Activated CD8-positive, alpha-beta memory T cell treated with anti-CD3 and anti-CD28 coated beads, Interleukin-2, amount 10 ng/mL, durations not matched to agents 7 days and 5 days (primary cell): ENCODE data around the gene RC3H2. TPM values are rescaled to one million over a fixed set of nuclear protein-coding genes. Genes with fewer than 3 reads are reported as not detected.

Source experiments
- ATAC-seq: fragments of 150-1000 bp; cut with Tn5 transposase; one replicate; pipeline ENCODE4 v1.10.0; 2021; ENCODE audit warnings: moderate library complexity
- CTCF ChIA-PET: fragments of 350-600 bp; sonication (Branson Sonifier 250); formaldehyde crosslinking; loops from one replicate; lab custom pipeline; 2021; ENCODE audit warnings: antibody characterized with exemption; lab: Charles Lee
- DNase-seq: peaks from one replicate; pipeline ENCODE4 v3.0.0-alpha.2; 2020
- H3K27ac Mint-ChIP-seq: one replicate; pipeline ENCODE4 v1.8.0; 2021; ENCODE audit warnings: mild to moderate bottlenecking, mixed read lengths
- H3K27me3 Mint-ChIP-seq: one replicate; pipeline ENCODE4 v1.8.0; 2021; ENCODE audit warnings: mixed read lengths
- H3K36me3 Mint-ChIP-seq: one replicate; pipeline ENCODE4 v1.8.0; 2021; ENCODE audit warnings: mild to moderate bottlenecking, mixed read lengths
- H3K4me1 Mint-ChIP-seq: one replicate; pipeline ENCODE4 v1.8.0; 2021; ENCODE audit warnings: mixed read lengths
- H3K4me3 Mint-ChIP-seq: one replicate; pipeline ENCODE4 v1.8.0; 2021; ENCODE audit warnings: mild to moderate bottlenecking, moderate library complexity, mixed read lengths
- H3K9me3 Mint-ChIP-seq: one replicate; pipeline ENCODE4 v1.8.0; 2022; ENCODE audit warnings: low read depth, mixed read lengths
- total RNA-seq, 2 experiments: library from RNA; stranded (reverse); gene quantifications; one replicate each; pipeline ENCODE4 v1.2.3, GENCODE V29; 2021

RC3H2 gene, protein sequence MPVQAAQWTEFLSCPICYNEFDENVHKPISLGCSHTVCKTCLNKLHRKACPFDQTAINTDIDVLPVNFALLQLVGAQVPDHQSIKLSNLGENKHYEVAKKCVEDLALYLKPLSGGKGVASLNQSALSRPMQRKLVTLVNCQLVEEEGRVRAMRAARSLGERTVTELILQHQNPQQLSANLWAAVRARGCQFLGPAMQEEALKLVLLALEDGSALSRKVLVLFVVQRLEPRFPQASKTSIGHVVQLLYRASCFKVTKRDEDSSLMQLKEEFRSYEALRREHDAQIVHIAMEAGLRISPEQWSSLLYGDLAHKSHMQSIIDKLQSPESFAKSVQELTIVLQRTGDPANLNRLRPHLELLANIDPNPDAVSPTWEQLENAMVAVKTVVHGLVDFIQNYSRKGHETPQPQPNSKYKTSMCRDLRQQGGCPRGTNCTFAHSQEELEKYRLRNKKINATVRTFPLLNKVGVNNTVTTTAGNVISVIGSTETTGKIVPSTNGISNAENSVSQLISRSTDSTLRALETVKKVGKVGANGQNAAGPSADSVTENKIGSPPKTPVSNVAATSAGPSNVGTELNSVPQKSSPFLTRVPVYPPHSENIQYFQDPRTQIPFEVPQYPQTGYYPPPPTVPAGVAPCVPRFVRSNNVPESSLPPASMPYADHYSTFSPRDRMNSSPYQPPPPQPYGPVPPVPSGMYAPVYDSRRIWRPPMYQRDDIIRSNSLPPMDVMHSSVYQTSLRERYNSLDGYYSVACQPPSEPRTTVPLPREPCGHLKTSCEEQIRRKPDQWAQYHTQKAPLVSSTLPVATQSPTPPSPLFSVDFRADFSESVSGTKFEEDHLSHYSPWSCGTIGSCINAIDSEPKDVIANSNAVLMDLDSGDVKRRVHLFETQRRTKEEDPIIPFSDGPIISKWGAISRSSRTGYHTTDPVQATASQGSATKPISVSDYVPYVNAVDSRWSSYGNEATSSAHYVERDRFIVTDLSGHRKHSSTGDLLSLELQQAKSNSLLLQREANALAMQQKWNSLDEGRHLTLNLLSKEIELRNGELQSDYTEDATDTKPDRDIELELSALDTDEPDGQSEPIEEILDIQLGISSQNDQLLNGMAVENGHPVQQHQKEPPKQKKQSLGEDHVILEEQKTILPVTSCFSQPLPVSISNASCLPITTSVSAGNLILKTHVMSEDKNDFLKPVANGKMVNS
- 10 to 100 TPM; 49.7 to 53.7 TPM for total RNA-seq

DNA sequence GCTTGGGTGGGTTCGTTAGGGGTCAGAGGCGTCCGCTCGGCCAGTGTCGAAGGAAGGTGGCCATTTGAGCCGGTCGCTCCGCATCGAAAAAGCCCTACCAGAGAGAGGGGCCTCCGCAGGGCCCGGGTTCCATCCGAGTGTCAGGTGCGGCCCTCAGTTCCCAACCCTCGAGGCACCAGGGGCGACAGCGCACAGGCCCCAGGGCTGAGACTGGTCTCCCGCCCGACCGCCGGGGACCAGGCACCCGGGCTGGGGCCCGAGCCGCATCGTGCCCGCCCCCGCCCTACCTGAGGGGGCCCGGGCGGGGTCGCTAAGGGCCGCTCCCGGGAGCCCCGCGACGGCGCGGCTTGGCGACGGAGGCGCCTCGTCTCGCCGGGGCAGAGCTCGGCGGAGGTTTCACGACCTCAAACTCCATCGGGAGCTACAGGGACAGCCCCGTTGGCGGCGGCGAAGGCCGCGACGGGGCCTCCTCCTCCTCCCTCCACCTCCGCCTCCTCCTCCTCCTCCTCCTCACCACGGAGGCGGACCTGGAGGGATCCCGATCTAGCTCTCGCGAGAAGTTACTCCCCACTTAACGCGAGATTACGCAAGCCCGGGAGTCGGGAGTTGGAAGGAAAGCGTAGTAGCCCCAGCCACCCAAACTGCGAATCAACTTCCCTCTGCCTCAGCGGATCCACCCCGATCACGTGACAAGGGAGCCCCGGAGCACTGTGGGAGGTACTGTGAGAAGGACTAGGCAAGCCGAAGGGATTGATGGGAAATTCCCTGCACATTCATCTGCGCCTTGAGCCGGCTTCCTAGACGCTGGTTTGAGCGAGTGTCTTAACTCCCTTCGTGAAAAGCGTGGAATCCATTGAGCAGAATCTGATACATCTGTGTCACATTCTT lies at the start of gene RC3H2:
TSS of gene RC3H2 (minus strand) at position 537 of the 888 bp plus-strand sequence. CDS start 7,850 bp downstream, outside the sequence.
- CTCF ChIA-PET = interaction anchor here (1.4 to 2.8 kb wide), 4 partner anchors 27 to 444 kb away, joined by 3 to 10 read pairs (median 4); no protein-coding TSS in a partner anchor
- peak; percentile 90 for ATAC-seq
- peak within 1 kb of the TSS; percentile 88 for H3K27ac Mint-ChIP-seq
- DNase-seq = peak; percentile 99
- peak within 1 kb of the TSS; percentile 88 for H3K4me3 Mint-ChIP-seq
- peaks cover 10% of the 10 kb centered on the region for H3K36me3 Mint-ChIP-seq
- no peaks in the 10 kb centered on the region for H3K27me3 Mint-ChIP-seq
- peaks cover 18% of the 10 kb centered on the region for H3K4me1 Mint-ChIP-seq
- no peaks in the 10 kb centered on the region for H3K9me3 Mint-ChIP-seq

DNA sequence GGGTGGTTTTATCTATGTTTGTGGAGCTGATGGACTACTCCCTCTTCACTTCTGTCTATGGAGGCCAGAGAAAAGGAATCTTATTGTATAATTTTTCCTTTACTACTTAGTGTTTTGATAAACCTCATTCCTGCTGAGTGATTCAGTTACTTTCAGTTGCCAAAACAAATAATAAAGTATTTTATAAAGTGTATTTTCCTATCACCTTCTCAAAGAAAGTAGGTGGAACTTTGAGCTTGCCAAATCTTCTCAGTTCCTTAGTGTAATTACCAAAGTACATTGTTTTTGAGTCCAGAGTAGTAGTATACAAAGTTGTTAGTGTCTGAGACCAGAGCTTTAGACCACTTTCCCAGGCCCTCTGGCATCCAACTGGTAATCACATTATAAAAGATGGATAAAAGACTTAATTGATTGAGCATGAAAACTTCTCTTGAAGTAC lies 49.1 kb upstream of the RC3H2 start:
- Mint-ChIP-seq H3K36me3 (peaks cover 13% of the 10 kb centered on the region), H3K9me3 (no peaks in the 10 kb centered on the region), H3K27ac (no peak overlapping the region), H3K4me1 (peaks cover 3% of the 10 kb centered on the region), H3K4me3 (no peak overlapping the region), H3K27me3 (no peaks in the 10 kb centered on the region)
- CTCF ChIA-PET = interaction anchor here (1.7 kb wide), 1 partner anchor 12 kb away, joined by 3 read pairs; no protein-coding TSS in a partner anchor
- ATAC-seq = no peak
- DNase-seq = no peak

DNA sequence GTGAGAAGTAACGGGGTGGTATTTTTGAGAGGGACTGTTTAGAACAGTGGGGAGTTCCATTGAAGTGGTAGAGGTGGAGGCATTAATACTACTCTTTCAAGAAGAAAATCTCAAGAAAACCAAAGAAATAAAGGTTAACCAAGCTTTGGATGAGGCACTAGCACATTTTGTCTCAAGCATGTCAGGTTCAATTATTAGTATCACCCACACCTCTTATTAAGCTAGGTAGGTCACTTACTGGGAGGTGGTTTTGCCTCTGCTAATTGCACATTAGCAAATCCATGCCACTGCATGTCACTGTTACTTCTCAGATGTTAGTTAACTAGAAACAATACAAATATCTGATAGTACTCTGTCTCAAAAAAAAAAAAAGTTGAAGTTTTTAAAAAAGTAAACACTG lies 45.9 kb upstream of the RC3H2 start:
- H3K36me3 Mint-ChIP-seq = peaks cover 4% of the 10 kb centered on the region
- no peak overlapping the region for H3K27ac Mint-ChIP-seq
- H3K4me1 Mint-ChIP-seq = peaks cover 23% of the 10 kb centered on the region
- H3K4me3 Mint-ChIP-seq = no peak overlapping the region
- ATAC-seq (no peak), DNase-seq (no peak)
- no peaks in the 10 kb centered on the region for H3K9me3 Mint-ChIP-seq
- no peaks in the 10 kb centered on the region for H3K27me3 Mint-ChIP-seq
- CTCF ChIA-PET = no interaction called here

DNA sequence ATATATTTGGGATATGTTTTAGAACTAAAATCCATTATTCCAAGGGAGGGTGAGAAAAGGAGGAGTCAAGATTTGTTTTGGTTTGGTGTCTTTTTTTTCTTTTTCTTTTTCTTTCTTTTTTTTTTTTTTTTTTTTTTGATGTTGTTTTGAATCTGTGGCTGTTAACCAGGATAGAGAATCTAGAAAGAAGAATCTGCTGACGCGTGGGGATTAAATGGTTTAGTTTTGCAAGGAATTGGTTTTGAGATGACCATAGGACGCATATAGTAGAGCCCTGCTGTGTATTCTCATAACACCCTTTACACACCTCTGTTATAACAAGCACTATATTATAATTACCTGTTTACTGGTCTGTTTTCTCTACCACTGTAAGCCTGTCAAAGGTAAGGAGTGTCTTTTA lies 45.1 kb upstream of the RC3H2 start:
- CTCF ChIA-PET = no interaction called here

DNA sequence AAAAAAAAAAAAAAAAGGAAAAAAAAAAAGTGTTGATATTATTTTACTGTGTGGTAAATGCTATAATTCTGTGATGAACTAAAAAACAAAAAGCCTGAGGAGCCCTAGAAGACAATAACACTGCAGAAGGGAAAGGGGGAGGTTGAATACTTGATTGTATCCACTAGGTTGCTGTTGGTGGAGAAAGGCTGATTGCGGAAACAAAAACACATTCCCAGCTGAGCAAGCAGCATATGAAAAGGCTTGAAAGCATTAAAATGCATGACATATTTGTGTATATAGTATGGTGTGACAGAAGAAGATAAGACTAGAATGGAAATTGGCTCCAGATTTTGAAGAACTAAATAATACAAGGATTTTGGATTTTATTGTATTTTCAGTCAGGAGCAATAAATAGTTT lies 44.5 kb upstream of the RC3H2 start:
- CTCF ChIA-PET = interaction anchor here (0.6 kb wide), 1 partner anchor 138 kb away, joined by 3 read pairs; no protein-coding TSS in a partner anchor
- no peak for ATAC-seq
- no peak overlapping the region for H3K27ac Mint-ChIP-seq
- H3K4me1 Mint-ChIP-seq = peaks cover 36% of the 10 kb centered on the region
- no peak for DNase-seq
- H3K27me3 Mint-ChIP-seq = no peaks in the 10 kb centered on the region
- no peak overlapping the region for H3K4me3 Mint-ChIP-seq
- H3K9me3 Mint-ChIP-seq = no peaks in the 10 kb centered on the region
- peaks cover 5% of the 10 kb centered on the region for H3K36me3 Mint-ChIP-seq

More for the DNA sequence above, 45.1 kb upstream of the RC3H2 start:
- Mint-ChIP-seq H3K27me3 (no peaks in the 10 kb centered on the region), H3K27ac (no peak overlapping the region), H3K36me3 (peaks cover 4% of the 10 kb centered on the region), H3K9me3 (no peaks in the 10 kb centered on the region), H3K4me3 (no peak overlapping the region), H3K4me1 (peaks cover 31% of the 10 kb centered on the region)
- no peak for DNase-seq
- no peak for ATAC-seq

DNA sequence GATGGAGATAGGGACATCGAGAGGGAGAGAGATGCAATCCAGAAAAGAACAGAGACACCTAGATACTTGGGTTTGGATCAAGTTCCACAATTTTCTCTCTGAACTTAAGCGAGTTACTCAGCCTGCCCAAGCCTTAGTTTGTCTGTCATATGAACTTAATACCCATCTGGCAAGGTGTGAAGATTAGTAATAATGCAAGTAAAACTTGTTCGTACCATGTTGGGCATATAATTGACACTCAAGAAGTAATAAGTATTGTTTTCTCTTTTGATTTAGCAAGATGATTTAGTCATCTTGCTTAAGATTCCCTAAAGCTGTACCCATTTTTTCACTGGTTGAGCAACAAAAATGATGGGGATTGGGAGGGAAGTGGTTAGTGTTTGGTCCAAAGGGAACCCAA lies 43.2 kb upstream of the RC3H2 start:
- peaks cover 40% of the 10 kb centered on the region for H3K4me1 Mint-ChIP-seq
- CTCF ChIA-PET = interaction anchor here (1.2 to 1.9 kb wide), 2 partner anchors 43 to 44 kb away, joined by 3 to 7 read pairs; no protein-coding TSS in a partner anchor

DNA sequence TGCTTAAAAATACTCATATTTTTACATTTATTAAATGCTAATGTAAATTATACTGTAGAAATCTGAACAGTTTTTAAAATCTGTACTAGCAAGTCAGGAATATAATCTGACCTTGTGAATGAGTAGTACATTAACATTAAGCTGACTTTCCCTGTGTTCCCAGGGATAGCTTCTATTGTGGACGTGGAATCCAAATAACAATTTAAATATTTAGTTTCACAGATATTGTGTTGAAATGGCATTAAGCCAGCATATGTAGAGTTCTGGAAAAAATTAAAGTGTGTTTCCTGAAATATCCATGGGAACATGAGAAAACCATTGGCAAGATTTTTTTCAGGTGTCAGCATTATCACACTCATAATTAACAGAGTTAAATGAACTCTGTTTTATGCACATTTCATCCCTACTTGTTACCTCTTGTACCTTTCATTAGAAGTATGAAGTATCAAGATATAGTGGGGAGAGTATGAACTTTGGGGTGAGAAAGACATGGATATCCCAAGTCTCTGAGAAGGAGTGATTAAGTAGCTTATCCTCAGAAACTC lies 41.4 kb upstream of the RC3H2 start:
- H3K27ac Mint-ChIP-seq = no peak overlapping the region
- H3K27me3 Mint-ChIP-seq = no peaks in the 10 kb centered on the region
- no peak overlapping the region for H3K4me3 Mint-ChIP-seq
- H3K9me3 Mint-ChIP-seq = no peaks in the 10 kb centered on the region
- CTCF ChIA-PET = interaction anchor here (1.9 kb wide), 1 partner anchor 44 kb away, joined by 7 read pairs; no protein-coding TSS in a partner anchor
- H3K4me1 Mint-ChIP-seq = peaks cover 52% of the 10 kb centered on the region
- ATAC-seq (no peak), DNase-seq (no peak)
- H3K36me3 Mint-ChIP-seq = peaks cover 5% of the 10 kb centered on the region

More for the DNA sequence above, 43.2 kb upstream of the RC3H2 start:
- H3K36me3 Mint-ChIP-seq = peaks cover 5% of the 10 kb centered on the region
- DNase-seq = no peak
- H3K27ac Mint-ChIP-seq = peak overlapping the region; percentile 71
- no peaks in the 10 kb centered on the region for H3K9me3 Mint-ChIP-seq
- peak; percentile 78 for ATAC-seq
- H3K4me3 Mint-ChIP-seq = peak overlapping the region; percentile 39
- H3K27me3 Mint-ChIP-seq = no peaks in the 10 kb centered on the region

DNA sequence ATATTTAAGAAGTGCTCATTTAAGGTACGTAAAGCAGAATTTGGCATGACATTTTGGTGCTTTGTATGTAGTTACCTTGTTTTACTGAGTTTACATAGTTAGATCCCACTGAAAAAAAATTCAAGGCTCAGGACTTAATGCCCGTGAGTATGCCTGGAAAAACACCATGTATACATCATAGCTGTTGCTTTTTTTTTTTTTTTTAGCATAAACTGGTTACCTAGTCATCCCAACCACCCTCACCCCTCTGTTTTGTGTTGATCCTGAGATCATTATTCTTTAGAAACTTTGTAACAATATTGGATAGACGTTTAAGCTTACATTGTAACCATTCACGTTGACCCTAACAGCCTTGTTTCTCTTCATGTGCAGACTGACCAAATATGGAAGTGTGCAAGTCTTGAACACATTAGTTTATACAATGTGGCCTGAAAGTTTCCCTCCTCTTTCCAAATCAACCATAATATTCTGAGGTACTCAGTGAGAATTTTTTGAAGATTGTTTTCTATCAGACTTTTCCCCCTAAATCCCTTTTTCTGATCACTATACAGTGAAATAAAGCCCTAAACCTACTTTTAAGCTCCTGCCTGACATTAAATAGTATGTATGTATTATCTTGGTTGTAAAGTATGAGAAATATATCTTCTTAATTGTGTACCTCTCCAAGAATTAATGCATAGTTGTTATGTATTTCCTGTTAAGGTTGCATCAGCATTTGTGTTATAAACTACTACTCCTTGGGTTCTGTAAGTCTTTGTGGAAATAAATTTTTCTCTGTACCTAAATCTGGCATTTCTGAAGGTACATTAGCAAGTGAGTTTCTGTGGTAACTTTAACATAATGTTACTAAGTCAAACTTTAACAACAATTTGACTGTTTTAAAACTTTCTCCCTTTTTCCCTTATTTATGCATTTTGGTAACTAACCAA lies 40.1 kb upstream of the RC3H2 start:
- no peak overlapping the region for H3K4me3 Mint-ChIP-seq
- H3K4me1 Mint-ChIP-seq = peaks cover 57% of the 10 kb centered on the region
- DNase-seq = no peak
- ATAC-seq = no peak
- H3K9me3 Mint-ChIP-seq = no peaks in the 10 kb centered on the region
- CTCF ChIA-PET = no interaction called here
- H3K27me3 Mint-ChIP-seq = no peaks in the 10 kb centered on the region
- peaks cover 5% of the 10 kb centered on the region for H3K36me3 Mint-ChIP-seq
- H3K27ac Mint-ChIP-seq = peak overlapping the region; percentile 34

DNA sequence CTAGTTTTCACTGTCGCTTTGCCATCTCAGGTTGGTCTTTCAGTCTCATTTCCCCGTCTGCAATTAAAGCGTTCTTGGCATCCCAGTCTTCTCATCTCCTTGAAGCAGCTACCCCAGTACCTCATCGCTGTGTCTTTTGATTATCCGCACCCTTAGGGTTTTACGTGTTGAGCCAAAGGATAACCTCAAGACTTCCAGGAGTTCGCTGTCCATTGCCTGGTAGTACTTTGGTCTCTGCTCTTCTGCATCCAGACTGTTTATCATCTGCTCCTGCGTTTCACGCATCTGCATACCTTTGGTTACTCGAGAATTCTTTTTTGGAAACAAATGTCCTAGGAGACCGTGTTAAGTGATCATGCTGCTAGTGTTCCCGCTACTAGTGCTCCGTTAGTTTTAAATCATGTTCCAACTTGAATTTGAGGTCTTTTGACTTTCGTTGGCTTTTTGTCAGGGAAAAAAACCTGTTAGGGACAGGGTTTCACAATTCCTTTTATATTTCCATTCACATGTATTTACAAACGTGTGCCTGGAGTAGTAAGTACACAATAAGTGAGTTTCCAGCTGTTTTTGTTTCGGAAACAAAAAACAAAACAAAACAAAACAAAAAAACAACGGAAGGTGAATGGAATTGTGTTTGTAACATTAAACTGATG lies 36.5 kb upstream of the RC3H2 start:
- no peaks in the 10 kb centered on the region for H3K9me3 Mint-ChIP-seq
- DNase-seq (no peak), ATAC-seq (no peak)
- CTCF ChIA-PET = interaction anchor here (0.9 to 2.5 kb wide), 3 partner anchors 10 to 34 kb away, joined by 3 to 14 read pairs (median 3); partner anchors contain the start of gene ZBTB26
- peak overlapping the region; percentile 87 for H3K4me3 Mint-ChIP-seq
- peak overlapping the region; percentile 82 for H3K27ac Mint-ChIP-seq
- peaks cover 39% of the 10 kb centered on the region for H3K4me1 Mint-ChIP-seq
- H3K27me3 Mint-ChIP-seq = no peaks in the 10 kb centered on the region
- peaks cover 8% of the 10 kb centered on the region for H3K36me3 Mint-ChIP-seq

DNA sequence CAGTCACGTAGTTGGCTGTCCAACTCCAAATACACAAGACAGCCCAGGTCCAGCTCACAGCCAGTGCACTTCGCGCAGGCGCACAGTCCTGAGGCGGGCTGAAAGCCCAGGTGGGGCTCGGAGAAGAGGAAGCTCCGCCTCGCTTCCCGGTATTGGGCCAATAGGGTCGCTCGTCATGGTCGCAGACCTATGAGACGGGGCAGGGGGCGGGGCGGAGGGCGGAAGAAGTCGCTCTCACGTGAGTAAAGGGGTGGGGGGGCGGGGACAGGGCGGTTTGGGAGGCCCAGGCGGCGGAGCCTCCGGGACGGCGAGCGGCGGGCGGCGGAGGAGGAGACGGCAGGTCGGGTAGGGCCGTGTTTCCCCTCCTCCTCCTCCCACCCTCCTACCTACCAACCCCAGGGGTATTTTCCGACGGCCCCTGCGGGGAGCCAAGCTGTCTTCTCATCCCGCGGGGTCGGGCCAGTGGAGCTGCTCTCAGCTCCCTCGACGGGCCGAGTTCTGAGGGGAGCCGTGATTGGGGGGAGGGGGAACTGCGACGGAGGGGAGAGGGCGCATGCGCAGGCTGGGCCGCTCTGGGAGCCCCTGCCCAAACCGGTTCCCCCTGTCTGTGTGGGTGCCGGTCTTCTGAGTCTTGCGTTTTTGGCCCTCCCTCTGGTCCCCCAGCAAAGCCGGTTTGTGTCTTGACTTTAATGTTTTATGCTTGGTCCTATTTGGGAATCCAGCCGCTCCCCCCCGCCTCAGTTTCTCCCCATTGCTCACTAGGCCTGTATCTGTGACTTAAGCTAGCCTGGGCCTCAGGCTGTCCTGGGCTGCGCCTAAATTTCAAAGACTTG lies 35.8 kb upstream of the RC3H2 start, which contains the start of gene RABGAP1:
TSS of gene RABGAP1 (plus strand) at position 272 of the 833 bp plus-strand sequence. CDS start 16,040 bp downstream, outside the sequence.
- H3K27ac Mint-ChIP-seq = peak within 1 kb of the TSS; percentile 82

More for the DNA sequence above, 35.8 kb upstream of the RC3H2 start, which contains the start of gene RABGAP1:
- Mint-ChIP-seq H3K9me3 (no peaks in the 10 kb centered on the region), H3K4me1 (peaks cover 37% of the 10 kb centered on the region), H3K36me3 (peaks cover 13% of the 10 kb centered on the region), H3K27me3 (no peaks in the 10 kb centered on the region), H3K4me3 (peak within 1 kb of the TSS; percentile 87)
- ATAC-seq (peak; percentile 99), DNase-seq (peak; percentile 99)
- CTCF ChIA-PET = interaction anchor here (0.9 to 2.5 kb wide), 3 partner anchors 9 to 28 kb away, joined by 3 to 14 read pairs (median 3); partner anchors contain the start of genes ZBTB26 and ZBTB6
